HL-60/S4 treated with phorbol 12-myristate 13-acetate at 8.2 ng/mL for 4 days and 3 days (cell line): ENCODE measurements around the gene ABCC1.

Experiments
- in situ Hi-C: fragments of 300-500 bp; cut with MboI; formaldehyde crosslinking; loops from 2 replicates; pipeline ENCODE4 v1.15.0; 2022; ENCODE audit warnings: low sequenced_read_pairs

The ABCC1 gene

DNA sequence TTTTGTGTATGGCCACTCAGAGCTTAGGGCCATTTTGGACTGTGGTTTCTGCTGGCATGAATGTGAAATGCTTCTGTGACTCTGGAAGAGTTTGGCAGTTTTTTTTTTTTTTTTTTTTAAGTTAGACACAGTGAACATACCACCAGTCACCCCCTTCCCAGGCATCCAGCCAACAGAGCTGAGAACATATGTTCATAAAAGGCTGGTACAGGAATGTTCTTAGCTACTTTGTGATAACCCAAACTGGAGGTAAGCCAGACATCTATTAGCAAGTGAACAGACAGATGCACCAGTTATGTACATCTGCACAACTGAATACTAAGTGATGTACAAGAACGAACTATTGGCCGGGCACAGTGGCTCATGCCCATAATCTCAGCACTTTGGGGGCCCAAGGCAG is 92.7 kb downstream of the ABCC1 start:
- in situ Hi-C loops = no loop called here

DNA sequence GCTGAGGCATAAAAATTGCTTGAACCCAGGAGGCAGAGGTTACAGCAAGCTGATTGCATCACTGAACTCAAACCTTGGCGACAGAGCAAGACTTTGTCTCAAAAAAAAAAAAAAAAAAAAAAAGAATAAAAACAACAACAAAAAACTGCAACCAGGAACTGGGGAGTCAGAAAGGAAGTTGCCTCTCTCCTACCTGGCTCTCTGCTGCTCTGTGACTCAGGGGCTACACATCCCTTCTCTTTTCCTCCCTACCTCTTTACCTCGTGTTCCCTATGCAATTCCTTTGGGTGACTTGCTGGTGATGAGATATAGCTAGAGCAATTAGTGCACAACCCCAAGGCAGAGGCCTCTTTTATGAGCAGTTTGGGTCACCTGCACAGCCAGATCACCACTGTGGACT is 95.9 kb downstream of the ABCC1 start:
- in situ Hi-C loops = no loop called here

GRCh38 chr16:16045879-16046278 is 96.5 kb downstream of the ABCC1 start:
- in situ Hi-C loops = no loop called here

- in situ Hi-C loops = no loop called here
Observed at GRCh38 chr16:16047761-16048160, 98.3 kb downstream of the ABCC1 start.

DNA sequence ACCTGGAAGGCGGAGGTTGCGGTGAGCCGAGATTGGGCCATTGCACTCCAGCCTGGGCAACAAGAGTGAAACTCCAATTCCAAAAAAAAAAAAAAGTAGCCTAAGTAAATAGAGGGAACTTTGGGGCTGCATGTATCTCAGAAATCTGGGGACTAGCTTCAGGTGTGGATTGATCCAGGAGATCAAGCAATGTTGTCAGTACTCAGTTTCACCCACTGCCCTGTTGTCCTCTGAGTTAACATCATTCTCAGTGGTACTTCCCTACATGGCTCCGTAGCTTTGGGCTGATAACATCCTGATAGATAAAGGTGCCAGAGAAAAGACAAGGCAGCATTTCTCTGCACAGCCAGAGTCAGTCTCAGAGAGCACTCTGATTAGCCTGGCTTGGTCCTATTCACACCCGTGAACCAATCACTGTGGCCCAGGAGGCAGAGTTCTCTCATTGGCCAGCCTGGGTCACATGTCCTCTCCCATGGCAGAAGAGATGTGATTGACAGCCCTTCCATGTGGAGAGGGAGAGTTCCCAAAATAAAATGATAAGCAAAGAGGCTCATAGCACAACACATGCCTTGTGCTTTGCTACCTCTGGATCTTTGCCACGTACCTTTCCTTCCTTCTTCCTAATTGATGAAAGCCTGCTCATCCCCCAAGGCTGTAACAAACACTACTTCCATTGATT is 99.6 kb downstream of the ABCC1 start:
- in situ Hi-C loops = no loop called here

DNA sequence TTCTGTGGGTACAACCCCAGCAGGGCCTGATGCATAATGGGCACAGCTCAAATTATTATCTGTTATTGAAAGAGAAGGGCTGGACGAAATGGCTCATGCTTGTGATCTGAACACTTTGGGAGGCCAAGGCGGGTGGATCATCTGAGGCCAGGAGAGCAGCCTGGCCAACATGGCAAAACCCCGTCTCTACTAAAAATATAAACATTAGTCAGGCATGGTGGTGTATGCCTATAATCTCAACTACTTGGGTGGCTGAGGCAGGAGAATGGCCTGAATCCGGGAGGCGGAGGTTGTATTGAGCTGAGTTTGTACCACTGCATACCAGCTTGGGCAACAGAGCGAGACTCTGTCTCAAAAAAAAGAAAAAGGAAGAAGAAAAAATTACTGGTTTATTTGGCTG is 100.7 kb downstream of the ABCC1 start:
- in situ Hi-C loops = no loop called here

DNA sequence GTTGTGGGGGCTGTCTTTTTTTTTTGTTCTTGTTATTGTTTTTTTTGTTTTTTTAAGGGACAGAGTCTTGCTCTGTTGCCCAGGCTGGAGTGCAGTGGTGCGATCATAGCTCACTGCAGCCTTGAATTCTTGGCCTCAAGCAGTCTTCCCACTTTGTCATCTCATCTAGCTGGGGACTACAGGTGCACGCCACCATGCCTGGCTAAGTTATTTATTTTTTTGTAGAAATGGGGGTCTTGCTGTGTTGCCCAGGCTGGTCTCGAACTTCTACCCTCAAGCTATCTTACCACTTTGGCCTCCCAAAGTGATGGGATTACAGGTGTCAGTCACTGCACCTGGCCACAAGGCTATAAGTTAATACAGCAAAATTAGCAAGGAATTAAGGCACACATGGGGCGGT is 101.7 kb downstream of the ABCC1 start:
- in situ Hi-C loops = no loop called here

GRCh38 chr16:16052916-16053315 is 103.5 kb downstream of the ABCC1 start:
- in situ Hi-C loops = no loop called here

DNA sequence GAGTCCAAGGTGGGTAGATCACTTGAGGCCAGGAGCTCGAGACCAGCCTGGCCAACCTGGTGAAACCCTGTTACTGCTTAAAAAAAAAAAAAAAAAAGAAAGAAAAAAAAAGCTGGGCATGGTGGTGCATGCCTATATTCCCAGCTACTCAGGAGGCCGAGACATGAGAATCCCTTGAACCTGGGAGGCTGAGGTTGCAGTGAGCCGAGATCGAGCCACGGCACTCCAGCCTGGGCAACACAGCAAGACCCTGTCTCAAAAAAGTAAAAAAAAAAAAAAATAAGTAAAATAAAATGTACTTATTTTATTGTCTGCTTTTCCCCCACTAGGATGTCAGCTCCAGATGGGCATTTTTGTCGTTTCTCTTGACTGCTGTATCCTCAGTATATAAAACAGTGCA is 107.7 kb downstream of the ABCC1 start:
- in situ Hi-C loops = no loop called here

GRCh38 chr16:16059160-16059559 is 109.7 kb downstream of the ABCC1 start:
- in situ Hi-C loops = no loop called here

DNA sequence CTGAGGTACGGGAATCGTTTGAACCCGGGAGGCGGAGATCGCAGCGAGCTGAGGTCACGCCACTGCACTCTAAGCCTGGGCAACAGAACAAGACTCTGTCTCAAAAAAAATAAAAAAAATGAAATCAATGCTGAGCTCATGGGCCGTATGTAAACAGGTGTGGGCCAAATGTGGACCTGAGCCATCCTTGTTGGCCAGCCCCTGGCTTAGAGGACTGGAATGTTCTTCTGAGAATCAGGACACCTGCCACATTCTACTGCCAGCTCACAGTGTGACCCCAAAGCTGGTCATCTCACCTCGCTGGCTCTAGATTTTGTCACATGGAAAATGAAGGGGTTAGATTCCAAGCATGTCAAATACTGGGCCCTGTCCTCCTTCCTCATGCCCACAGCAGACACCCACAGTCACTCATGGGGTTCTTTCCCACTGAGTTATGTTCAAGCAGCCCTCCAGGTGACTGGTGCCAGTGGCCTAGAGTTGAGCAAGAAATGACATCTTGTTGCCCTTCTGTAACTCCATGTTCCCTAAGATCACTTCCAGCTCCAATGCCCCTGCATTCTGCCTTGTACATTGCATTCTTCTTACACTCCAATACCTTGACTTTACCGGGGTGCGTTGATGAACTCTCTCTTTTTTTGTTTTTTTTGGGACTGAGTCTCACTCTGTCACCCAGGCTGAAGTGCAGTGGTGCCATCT is 110.6 kb downstream of the ABCC1 start:
- in situ Hi-C loops = no loop called here

DNA sequence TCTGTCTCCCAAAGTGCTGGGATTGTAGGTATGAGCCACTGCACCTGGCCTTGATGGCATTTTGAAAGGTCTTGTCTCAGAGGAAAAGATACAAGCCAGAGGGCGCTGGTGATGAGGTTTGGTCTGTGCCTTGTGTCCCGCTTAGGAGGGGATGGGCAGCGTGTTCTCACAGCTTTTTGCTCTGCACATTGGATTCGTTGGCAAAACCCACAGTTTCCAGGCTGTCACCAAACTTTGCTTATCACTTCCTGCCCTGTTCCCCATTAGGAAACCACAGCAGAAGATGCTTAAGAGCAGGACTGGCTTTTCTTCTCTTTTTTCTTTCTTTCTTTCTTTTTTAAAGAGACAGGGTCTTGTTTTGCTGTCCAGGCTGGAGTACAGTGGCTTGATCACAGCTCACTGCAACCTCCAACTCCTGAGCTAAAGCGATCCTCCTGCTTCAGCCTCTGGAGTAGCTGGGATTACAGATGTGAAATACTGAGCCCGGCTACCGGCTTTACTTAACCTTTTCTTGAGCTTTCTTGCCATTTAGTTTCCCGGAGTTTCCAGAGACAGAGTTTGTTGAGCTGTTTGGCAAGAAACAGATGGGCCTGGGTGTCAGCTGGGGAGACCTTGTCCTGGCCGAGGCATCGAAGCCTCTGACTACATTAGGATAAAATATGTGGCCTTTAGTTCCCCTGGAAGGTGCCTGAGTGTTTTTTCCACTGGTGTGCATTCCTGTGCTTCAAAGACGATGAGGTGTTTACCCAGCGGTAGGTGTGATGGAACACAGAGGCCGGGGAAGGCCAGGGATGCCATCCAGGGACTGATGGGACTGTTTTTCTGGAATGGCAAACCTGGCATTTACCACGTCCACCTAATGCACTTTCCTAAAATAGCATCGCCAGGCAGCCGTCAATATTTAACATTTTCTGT is 112.9 kb downstream of the ABCC1 start:
- in situ Hi-C loops = no loop called here

GRCh38 chr16:16063683-16064082 is 114.3 kb downstream of the ABCC1 start:
- in situ Hi-C loops = no loop called here

DNA sequence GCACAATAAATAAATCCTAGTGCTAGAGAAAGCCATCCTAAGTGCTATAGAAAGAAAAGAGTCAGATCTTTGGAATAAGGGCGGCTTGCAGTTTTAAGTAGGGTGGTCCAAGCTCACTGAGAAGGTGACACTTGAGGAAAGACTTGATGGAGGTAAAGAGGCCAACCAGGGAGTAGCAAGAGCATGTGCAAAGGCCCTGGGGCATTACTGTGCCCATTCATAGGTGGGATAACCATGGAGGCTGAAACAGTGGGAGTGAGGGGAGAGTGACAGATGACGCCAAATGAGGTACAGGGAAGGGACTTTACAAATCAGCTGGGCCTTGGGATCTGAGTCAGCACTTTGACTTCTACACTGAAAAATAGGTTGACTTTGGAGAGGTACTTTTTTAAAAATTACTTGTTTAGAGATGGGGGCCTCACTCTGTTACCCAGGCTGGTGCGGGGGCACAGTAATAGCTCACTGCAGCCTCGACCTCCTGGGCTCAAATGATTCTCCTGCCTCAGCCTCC is 115.5 kb downstream of the ABCC1 start:
- in situ Hi-C loops = no loop called here

DNA sequence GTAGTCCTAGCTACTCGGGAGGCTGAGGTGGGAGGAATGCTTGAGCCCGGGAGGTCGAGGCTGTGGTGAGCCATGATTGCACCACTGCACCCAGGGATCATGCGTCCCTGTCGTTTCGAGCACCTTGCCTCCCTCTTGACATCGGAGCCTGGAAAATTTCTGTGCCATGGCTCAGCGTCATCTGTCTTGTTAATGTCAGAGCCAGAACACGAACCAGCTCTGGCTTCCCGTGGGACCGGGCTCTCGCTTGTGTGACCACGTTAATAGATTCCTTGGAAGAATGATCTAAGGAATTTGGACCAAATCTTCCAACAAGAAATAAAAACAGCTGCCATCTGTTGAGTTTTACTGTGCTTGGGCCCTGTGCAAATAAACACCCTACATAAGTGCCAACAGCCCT is 117.7 kb downstream of the ABCC1 start:
- in situ Hi-C loops = no loop called here

- in situ Hi-C loops = no loop called here
Observed at GRCh38 chr16:16071631-16072244, 122.3 kb downstream of the ABCC1 start.

GRCh38 chr16:16073001-16073545 is 123.7 kb downstream of the ABCC1 start:
- in situ Hi-C loops = no loop called here

- in situ Hi-C loops = no loop called here
Observed at GRCh38 chr16:16073891-16074881, 124.8 kb downstream of the ABCC1 start.
